PC-3 (cell line): ENCODE results near the gene CYP4F3.

ENCODE experiments used
- CTCF ChIP-seq: fragments of 300-600 bp; sonication (generic); conservative IDR thresholded peaks from 2 replicates; pipeline ENCODE4 v1.5.1; 2017; ENCODE audit warnings: antibody characterized with exemption, low read depth, mild to moderate bottlenecking, low read length
- EZH2 ChIP-seq: fragments of 300-600 bp; sonication (generic); IDR thresholded peaks from one replicate; pipeline ENCODE4 v1.6.1; 2017; ENCODE audit warnings: antibody characterized with exemption, mild to moderate bottlenecking, low read length; ENCODE audit not compliant: unreplicated experiment
- EZH2phosphoT487 ChIP-seq: fragments of 300-600 bp; sonication (generic); IDR thresholded peaks from 2 replicates; pipeline ENCODE4 v1.6.1; 2018; ENCODE audit warnings: mild to moderate bottlenecking, antibody characterized with exemption, low read length, borderline replicate concordance

GRCh38 chr19:15671891-15672579 lies 31.3 kb downstream of the CYP4F3 start:
- no peak for TF ChIP-seq CTCF
- no peak for TF ChIP-seq EZH2phosphoT487
- TF ChIP-seq EZH2 = no peak
